ENCODE measurements around the gene PALM.

PALM gene

GRCh38 chr19:778910-779653 lies 70.3 kb downstream of the PALM start:
- in situ Hi-C loops (cut with HindIII; ENCODE audit: low sequenced_read_pairs) = no loop called here

- in situ Hi-C loops (cut with HindIII; ENCODE audit: low sequenced_read_pairs) = no loop called here
Measured at GRCh38 chr19:780935-781334, 72.2 kb downstream of the PALM start.

- in situ Hi-C loops (cut with HindIII; ENCODE audit: low sequenced_read_pairs) = no loop called here
Measured at GRCh38 chr19:781800-782184, 73.1 kb downstream of the PALM start.

DNA sequence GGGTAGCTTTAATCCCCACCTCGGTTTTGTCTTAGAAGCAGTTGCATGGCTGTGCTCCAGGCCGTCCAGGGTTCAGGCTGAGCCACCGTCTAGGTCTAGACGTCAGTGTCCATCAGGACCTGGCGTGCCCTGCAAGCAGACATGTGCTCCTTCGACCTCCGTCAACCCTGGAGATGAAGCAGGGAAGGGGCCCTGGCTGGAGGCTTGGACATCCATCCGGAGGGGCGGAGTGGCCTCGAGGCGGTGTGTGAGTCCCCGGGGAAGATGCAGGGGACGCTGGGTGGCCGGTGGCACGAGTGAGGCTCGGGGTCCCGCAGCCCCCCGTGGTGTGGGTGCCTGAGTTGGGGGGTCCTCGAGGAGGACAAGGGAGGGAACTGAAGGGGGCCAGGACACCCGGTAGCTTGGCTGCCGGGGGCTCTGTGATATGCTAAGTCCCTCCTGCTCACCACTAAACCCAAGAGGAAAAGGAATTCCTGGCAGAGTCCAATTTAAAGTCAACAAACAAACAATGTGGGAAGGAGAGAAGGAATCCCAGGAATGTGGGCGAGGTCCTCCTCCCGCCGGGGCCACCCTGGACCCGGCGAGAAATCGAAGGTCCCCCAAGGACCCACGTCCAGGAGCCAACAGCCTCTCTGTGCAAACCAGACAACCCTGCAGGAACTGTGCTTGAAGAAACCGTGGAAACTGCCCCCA lies 73.6 kb downstream of the PALM start:
- in situ Hi-C loops (cut with HindIII; ENCODE audit: low sequenced_read_pairs) = no loop called here

GRCh38 chr19:782878-783668 lies 74.3 kb downstream of the PALM start:
- in situ Hi-C loops (cut with HindIII; ENCODE audit: low sequenced_read_pairs) = no loop called here

- in situ Hi-C loops (cut with HindIII; ENCODE audit: low sequenced_read_pairs) = no loop called here
Measured at GRCh38 chr19:784541-784940, 75.8 kb downstream of the PALM start.

GRCh38 chr19:787536-787935 lies 78.8 kb downstream of the PALM start:
- in situ Hi-C loops (cut with HindIII; ENCODE audit: low sequenced_read_pairs) = no loop called here

DNA sequence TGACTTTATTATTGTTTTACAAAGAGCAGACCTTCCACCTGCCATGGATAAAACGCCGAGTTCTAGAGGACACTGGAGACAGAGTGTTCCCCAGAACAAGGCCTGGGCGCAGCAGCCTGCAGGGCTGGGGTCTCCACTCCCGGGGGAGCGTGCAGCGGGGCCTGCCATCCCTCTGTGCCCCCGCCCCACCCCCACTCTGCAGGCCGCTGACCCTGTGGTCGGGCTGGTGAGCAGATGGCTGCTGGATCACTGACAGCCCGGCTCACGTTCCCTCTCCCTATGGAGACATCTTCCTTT lies 79.9 kb downstream of the PALM start:
- in situ Hi-C loops (cut with HindIII; ENCODE audit: low sequenced_read_pairs) = no loop called here

DNA sequence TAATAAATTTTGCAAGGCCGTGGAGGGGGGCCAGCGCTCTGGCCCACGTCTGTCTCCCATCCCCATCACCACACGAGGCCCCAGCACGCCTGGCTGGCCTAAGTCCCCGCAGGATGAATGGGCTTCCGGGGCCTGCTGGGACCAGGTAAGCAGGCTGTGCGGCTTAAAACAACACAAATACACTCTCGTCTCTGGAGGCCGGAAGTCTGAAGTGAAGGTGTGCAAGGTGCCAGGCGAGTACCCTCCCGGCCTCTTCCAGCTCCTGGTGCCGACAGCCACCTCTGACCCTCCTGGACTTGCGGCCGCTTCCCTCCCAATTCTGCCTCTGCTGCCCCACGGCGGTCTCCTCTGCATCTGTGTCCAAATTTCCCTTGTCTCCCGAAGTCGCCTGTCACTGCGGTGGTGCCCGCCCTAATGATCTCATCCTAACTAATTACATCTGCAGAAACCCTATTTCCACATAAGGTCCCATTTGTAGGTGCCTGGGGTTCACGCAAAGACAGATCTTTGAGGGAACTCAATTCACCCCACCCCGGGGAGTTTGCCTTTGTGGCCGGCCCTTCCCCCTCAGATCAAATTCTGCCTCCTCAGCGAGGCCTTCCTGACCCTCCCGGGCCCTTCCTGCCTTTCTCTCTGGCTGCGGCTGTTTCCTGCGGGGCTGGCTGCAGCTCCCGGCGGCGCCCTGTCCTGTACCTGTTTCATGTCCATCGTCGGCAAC lies 80.4 kb downstream of the PALM start:
- in situ Hi-C loops (cut with HindIII; ENCODE audit: low sequenced_read_pairs) = no loop called here

GRCh38 chr19:789701-790060 lies 80.9 kb downstream of the PALM start:
- in situ Hi-C loops (cut with HindIII; ENCODE audit: low sequenced_read_pairs) = no loop called here

GRCh38 chr19:791007-791566 lies 82.4 kb downstream of the PALM start:
- in situ Hi-C loops (cut with HindIII; ENCODE audit: low sequenced_read_pairs) = no loop called here

- in situ Hi-C loops (cut with HindIII; ENCODE audit: low sequenced_read_pairs) = no loop called here
Measured at GRCh38 chr19:791567-792305, 83.0 kb downstream of the PALM start.

- in situ Hi-C loops (cut with HindIII; ENCODE audit: low sequenced_read_pairs) = no loop called here
Measured at GRCh38 chr19:792306-792885, 83.7 kb downstream of the PALM start.

DNA sequence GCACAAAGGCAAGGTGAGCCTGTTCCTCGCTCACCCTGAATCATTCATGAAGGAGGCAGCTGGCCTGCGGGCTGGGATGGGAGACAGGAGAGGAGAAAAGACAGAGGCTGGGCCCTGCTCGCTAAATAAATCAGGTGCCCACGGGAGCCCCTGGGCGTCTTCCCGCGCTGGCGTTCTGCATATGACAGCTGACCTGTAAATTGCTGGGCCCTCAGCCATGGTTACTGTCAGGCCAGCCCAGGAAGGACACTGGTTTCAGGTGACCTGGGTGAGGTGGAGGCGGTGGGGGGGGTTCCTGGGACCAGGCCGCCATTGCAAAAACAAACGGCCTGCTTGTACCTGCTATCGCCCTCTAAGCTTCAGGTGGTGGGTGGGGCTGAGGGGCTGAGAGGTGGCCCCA lies 85.1 kb downstream of the PALM start:
- in situ Hi-C loops (cut with HindIII; ENCODE audit: low sequenced_read_pairs) = no loop called here

DNA sequence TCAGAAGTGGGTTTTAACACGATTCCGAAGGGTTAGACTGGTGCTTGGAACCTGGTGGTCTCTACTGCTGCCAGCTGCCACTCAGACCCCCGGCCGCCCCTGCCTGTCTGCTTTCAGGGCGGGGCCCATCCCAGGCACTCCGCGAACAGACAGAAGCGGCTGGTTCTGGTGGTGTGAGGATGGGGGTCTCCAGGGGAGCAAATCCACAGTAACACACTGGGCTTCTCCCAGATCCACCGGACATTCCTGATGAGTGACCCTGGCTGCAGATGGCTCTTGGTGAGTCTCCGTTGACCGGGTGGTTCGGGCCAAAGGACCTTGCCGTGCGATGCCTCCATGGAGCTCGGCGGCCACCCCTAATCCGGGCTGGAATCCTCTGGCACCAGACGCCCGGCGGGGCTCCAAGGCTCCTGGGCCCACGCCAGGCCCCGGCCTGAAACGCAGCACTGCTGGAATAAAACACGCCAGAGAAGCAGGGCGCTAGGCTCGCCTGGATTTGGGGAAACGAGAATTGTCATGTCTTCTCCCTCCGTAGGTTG lies 86.4 kb downstream of the PALM start:
- in situ Hi-C loops (cut with HindIII; ENCODE audit: low sequenced_read_pairs) = no loop called here

- in situ Hi-C loops (cut with HindIII; ENCODE audit: low sequenced_read_pairs) = no loop called here
Measured at GRCh38 chr19:795691-796581, 87.2 kb downstream of the PALM start.

GRCh38 chr19:796692-797527 lies 88.2 kb downstream of the PALM start, which contains the start of gene PTBP1:
PTBP1 (plus strand) TSS chr19:797452; CDS start chr19:797498, 46 bp downstream.
- in situ Hi-C loops (cut with HindIII; ENCODE audit: low sequenced_read_pairs) = no loop called here
